ENCODE results near the gene RASA3. TPM values are rescaled to one million over a fixed set of nuclear protein-coding genes. Genes with fewer than 3 reads are reported as not detected.

RASA3 gene
- total RNA-seq, 2 donors from 2014 or later = 8.6 to 12.5 TPM

DNA sequence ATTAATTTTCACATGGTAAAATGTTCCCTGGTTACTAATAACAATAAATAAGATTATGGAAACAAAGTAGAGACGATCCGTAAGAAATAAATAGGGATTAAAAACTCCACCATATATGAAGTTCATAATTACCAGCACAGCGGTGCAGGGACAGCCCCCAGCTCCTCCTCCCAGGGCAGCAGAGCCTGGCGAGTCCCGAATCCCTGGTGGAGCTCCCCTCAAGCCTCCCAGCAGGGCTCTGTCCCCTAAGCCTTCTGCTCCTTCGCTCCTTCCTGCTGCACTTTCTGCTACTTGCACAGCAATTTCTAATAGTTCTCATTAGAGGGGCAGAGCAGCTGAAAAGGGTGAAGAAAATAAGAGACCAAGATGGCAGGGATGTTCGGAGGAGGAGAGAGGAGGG, 43.6 kb downstream of the RASA3 start:
- Histone ChIP-seq H3K4me3 (no peak overlapping the region), H3K36me3 (no peaks in the 10 kb centered on the region), H3K4me1 (replicated peaks) (no peaks in the 10 kb centered on the region), H3K27ac (no peak overlapping the region), H3K27me3 (replicated peaks; ENCODE audit: insufficient read depth) (no peaks in the 10 kb centered on the region), H3K9me3 (no peaks in the 10 kb centered on the region)
- intact Hi-C loops (cut with DNase I) = no loop called here
- no peak for DNase-seq (ENCODE audit: low spot score)
- 75% methylated on average over 7 of the region's 7 CpGs for WGBS
- TF ChIP-seq POLR2A (IDR thresholded peaks at IDR 0.05) (no peak), POLR2AphosphoS5 (IDR thresholded peaks at IDR 0.05) (no peak)
- TF ChIP-seq, protein P1, sequence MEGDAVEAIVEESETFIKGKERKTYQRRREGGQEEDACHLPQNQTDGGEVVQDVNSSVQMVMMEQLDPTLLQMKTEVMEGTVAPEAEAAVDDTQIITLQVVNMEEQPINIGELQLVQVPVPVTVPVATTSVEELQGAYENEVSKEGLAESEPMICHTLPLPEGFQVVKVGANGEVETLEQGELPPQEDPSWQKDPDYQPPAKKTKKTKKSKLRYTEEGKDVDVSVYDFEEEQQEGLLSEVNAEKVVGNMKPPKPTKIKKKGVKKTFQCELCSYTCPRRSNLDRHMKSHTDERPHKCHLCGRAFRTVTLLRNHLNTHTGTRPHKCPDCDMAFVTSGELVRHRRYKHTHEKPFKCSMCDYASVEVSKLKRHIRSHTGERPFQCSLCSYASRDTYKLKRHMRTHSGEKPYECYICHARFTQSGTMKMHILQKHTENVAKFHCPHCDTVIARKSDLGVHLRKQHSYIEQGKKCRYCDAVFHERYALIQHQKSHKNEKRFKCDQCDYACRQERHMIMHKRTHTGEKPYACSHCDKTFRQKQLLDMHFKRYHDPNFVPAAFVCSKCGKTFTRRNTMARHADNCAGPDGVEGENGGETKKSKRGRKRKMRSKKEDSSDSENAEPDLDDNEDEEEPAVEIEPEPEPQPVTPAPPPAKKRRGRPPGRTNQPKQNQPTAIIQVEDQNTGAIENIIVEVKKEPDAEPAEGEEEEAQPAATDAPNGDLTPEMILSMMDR (IDR thresholded peaks at IDR 0.05) = no peak

DNA sequence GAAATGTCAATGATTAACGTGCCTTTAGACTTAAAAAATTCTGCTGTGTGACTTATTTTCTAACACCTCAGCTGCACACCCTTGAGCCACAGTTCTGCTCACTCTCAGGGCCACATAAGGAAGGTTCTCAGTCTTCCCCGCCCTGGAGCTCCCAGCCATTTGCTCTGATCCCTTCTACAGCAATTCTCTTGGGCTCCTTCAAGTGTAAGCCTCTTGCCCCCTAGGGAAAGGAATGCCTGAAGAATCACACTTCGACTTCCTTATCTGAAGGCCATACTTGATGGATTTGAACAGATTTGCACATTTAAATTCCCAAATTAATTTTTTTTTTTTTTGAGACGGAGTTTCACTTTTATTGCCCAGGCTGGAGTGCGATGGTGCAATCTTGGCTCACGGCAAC, 44.2 kb downstream of the RASA3 start:
- no peak for DNase-seq (ENCODE audit: low spot score)
- intact Hi-C loops (cut with DNase I) = no loop called here
- no peak for TF ChIP-seq POLR2A (IDR thresholded peaks at IDR 0.05)
- TF ChIP-seq, protein P1 (IDR thresholded peaks at IDR 0.05) = no peak
- no peak for TF ChIP-seq POLR2AphosphoS5 (IDR thresholded peaks at IDR 0.05)

DNA sequence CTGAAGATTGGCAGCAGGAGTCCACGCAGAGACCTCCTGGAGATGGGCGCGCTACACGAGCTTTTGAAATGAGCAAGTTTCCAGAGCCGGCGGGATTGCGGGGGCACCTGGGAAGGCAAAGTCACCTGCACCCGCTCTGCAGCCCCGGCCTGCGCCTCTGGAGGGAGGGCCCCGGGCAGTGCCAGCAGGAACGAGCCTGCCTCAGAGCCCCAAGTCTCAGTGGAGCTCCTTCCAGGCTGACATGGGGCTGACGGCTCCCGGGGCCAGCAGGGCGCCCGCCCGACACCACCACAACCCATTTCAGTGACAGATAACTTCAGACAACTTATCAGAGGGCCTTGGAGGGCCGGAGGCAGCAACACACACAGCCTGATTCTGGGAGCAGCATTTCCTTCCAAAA, 45.0 kb downstream of the RASA3 start:
- Histone ChIP-seq H3K4me1 (replicated peaks) (no peaks in the 10 kb centered on the region), H3K9me3 (no peaks in the 10 kb centered on the region), H3K4me3 (no peak overlapping the region), H3K27me3 (replicated peaks; ENCODE audit: insufficient read depth) (no peaks in the 10 kb centered on the region), H3K27ac (no peak overlapping the region), H3K36me3 (no peaks in the 10 kb centered on the region)
- 90% methylated on average over 18 of the region's 18 CpGs for WGBS
- TF ChIP-seq, protein P1 (IDR thresholded peaks at IDR 0.05) = no peak
- TF ChIP-seq POLR2A (IDR thresholded peaks at IDR 0.05) (no peak), POLR2AphosphoS5 (IDR thresholded peaks at IDR 0.05) (no peak)
- intact Hi-C loops (cut with DNase I) = no loop called here
- DNase-seq (ENCODE audit: low spot score) = no peak

More for the DNA sequence above, 44.2 kb downstream of the RASA3 start:
- Histone ChIP-seq H3K27me3 (replicated peaks; ENCODE audit: insufficient read depth) (no peaks in the 10 kb centered on the region), H3K27ac (no peak overlapping the region), H3K4me3 (no peak overlapping the region), H3K4me1 (replicated peaks) (no peaks in the 10 kb centered on the region), H3K36me3 (no peaks in the 10 kb centered on the region), H3K9me3 (no peaks in the 10 kb centered on the region)
- WGBS = 91% methylated on average over 6 of the region's 6 CpGs

DNA sequence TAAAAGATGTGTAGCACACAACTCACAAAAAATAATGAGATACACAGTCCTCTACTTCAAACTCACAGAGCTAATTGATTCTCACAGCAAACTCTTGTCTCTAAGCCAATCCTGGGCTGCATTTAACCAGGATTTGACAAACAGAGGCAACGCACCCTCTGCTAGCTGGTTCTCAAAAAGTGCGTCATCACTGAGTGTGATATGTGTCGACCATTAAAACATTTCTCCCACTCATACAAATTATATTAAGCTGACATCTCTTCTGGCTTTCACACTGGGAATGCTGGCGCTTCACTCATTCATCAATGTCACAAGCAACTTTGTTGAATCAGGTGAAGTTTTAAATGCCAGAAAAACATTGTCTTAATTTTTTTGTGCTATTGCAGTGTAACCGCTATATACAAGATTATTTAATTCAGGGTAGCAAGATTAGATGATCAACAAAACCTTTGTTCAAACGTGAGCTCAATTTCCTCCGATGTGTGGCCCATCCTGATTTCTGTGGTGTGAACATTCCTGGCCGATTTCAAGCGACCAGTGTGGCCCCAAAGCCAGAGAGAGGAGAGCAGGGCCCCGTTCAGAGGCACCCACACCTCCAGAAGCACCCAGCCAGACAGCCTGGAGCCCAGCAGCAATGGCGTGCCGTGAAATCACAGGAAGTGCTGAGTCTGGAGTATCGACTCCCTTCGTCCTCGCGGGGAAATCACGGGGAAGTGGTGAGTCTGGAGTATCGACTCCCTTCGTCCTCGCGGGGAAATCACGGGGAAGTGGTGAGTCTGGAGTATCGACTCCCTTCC, 49.4 kb downstream of the RASA3 start:
- Histone ChIP-seq H3K27ac (no peak overlapping the region), H3K4me3 (no peak overlapping the region), H3K27me3 (replicated peaks; ENCODE audit: insufficient read depth) (no peaks in the 10 kb centered on the region), H3K4me1 (replicated peaks) (no peaks in the 10 kb centered on the region), H3K36me3 (no peaks in the 10 kb centered on the region), H3K9me3 (no peaks in the 10 kb centered on the region)
- intact Hi-C loops (cut with DNase I) = no loop called here
- no peak for TF ChIP-seq POLR2A (IDR thresholded peaks at IDR 0.05)
- TF ChIP-seq, protein P1 (IDR thresholded peaks at IDR 0.05) = no peak
- no peak for TF ChIP-seq POLR2AphosphoS5 (IDR thresholded peaks at IDR 0.05)
- DNase-seq (ENCODE audit: low spot score) = no peak
- WGBS = 81% methylated on average over 20 of the region's 23 CpGs
